Peyer's patch (tissue), 4 donors: ENCODE results near the gene TCF7L2. TPM values are rescaled to one million over a fixed set of nuclear protein-coding genes. Genes with fewer than 3 reads are reported as not detected.

ENCODE experiments used
- DNase-seq, 3 donors: peaks; one replicate each; pipeline ENCODE4 v3.0.0-alpha.2; 2017 to 2019
- H3K27ac ChIP-seq, 4 donors: fragments of 200-600 bp; sonication (generic); one replicate each; pipeline ENCODE4 v1.5.1; 2016 to 2019
- H3K27me3 ChIP-seq, 2 donors: fragments of 200-600 bp; sonication (generic); one replicate each; pipeline ENCODE4 v1.5.1; 2019
- H3K36me3 ChIP-seq, 3 donors: fragments of 200-600 bp; sonication (generic); one replicate each; pipeline ENCODE4 v1.5.1; 2016 to 2019
- H3K4me1 ChIP-seq, 4 donors: fragments of 200-600 bp; sonication (generic); one replicate each; pipeline ENCODE4 v1.5.1; 2016 to 2019
- H3K4me3 ChIP-seq, 4 donors: fragments of 200-600 bp; sonication (generic); 1 replicate in 3 of 4; 2 replicates in 1 of 4; pipeline ENCODE4 v1.5.1; 2016 to 2019; ENCODE audit warnings: mild to moderate bottlenecking in 1 of 4
- H3K9me3 ChIP-seq, 4 donors: fragments of 200-600 bp; sonication (generic); one replicate each; pipeline ENCODE4 v1.5.1; 2016 to 2019; ENCODE audit warnings: mild to moderate bottlenecking in 1 of 4
- POLR2A ChIP-seq, 2 donors: fragments of 450-650 bp; IDR thresholded peaks; one replicate each; pipeline ENCODE4 v1.5.1; 2017; ENCODE audit warnings: antibody characterized with exemption in 2 of 2, mild to moderate bottlenecking in 2 of 2, moderate library complexity in 2 of 2
- total RNA-seq, 4 donors: library from RNA; depleted of rRNA; stranded (reverse); fragments of >200 nt; gene quantifications; one replicate each; pipeline ENCODE4 v1.1.0, GENCODE V29; 2016
- TF ChIP-seq, protein P1 (sequence below), 6 experiments: fragments of 450-650 bp in 4 of 6; fragments of 200-600 bp in 2 of 6; sonication (generic) in 1 of 6; IDR thresholded peaks; one replicate each; pipeline ENCODE4 v1.5.1; 2017 to 2019; ENCODE audit warnings: antibody characterized with exemption in 6 of 6, mild to moderate bottlenecking in 3 of 6, moderate library complexity in 1 of 6

TCF7L2 gene
- total RNA-seq, 4 donors from 2014 or later, result 72.3 to 148 (median 93.0) TPM

DNA sequence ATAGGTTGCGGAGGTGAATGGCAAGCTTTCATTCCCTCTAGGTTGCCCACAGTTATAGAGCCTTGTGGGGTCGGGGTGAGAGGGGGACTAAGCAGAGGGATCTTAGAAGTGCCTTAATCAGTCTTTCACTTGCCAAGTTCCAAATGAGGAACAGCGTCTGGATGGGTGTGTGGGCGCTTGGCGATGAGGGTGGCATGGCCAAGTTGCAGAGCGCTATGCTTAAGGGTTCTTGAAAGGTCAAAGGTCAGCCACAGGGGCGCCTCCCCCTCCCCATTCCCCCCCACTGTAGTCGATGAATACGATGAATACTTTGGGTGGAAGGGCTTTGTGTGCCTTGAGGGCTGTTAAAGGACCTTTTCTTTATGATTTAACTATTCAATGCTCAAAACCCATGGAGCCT is 185.0 kb downstream of the TCF7L2 start:
- H3K4me3 ChIP-seq, result no peak overlapping the region
- TF ChIP-seq, protein P1, sequence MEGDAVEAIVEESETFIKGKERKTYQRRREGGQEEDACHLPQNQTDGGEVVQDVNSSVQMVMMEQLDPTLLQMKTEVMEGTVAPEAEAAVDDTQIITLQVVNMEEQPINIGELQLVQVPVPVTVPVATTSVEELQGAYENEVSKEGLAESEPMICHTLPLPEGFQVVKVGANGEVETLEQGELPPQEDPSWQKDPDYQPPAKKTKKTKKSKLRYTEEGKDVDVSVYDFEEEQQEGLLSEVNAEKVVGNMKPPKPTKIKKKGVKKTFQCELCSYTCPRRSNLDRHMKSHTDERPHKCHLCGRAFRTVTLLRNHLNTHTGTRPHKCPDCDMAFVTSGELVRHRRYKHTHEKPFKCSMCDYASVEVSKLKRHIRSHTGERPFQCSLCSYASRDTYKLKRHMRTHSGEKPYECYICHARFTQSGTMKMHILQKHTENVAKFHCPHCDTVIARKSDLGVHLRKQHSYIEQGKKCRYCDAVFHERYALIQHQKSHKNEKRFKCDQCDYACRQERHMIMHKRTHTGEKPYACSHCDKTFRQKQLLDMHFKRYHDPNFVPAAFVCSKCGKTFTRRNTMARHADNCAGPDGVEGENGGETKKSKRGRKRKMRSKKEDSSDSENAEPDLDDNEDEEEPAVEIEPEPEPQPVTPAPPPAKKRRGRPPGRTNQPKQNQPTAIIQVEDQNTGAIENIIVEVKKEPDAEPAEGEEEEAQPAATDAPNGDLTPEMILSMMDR (IDR thresholded peaks at IDR 0.05), result no peak
- no peak for TF ChIP-seq POLR2A (IDR thresholded peaks at IDR 0.05)
- no peak overlapping the region for H3K27ac ChIP-seq
- peaks cover 0 to 13% (median 0%) of the 10 kb centered on the region in 3 donors for H3K36me3 ChIP-seq
- no peaks in the 10 kb centered on the region for H3K27me3 ChIP-seq
- no peaks in the 10 kb centered on the region for H3K9me3 ChIP-seq
- DNase-seq, result no peak
- H3K4me1 ChIP-seq, result peaks cover 0 to 9% (median 0%) of the 10 kb centered on the region in 4 donors

DNA sequence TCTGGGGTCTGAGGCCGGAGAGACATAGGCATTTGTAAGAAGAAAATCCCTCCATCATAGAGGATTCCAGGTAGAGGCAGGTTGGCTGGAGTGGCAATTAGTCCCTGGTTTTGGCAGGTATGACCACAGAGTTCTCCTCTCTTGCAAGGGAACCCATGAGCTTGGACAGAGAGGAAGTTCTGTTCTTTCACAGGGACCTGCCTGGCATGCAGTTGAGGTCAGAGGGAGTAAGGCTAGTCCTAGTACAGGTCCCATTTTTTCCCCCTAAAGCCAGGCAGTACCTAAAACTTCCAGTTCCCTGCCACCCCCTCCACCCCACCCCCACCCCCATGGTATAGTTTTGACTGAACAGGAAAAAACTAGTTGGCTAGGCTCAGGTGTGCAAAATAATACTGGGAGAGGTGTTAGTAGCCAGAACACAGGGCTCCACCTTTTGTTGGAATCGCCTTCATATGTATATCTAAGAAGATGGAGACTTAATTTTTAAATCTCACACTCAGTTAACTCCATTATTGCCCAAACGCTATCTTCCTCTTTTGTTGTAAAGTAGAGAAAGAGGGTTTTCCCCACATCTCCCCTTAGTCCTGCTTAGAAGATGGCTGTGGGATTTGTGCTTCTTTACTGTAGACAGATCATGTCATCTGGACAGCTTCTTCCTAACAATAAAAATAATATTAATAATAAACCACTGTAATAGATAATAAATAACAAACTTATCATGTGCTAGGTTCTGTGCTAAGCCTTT is 188.1 kb downstream of the TCF7L2 start:
- DNase-seq, result no peak
- TF ChIP-seq POLR2A (IDR thresholded peaks at IDR 0.05), result no peak
- TF ChIP-seq, protein P1 (IDR thresholded peaks at IDR 0.05), result no peak
- Histone ChIP-seq H3K27ac (no peak overlapping the region), H3K36me3 (peaks cover 0 to 34% (median 0%) of the 10 kb centered on the region in 3 donors), H3K4me1 (peaks cover 0 to 7% (median 0%) of the 10 kb centered on the region in 4 donors), H3K9me3 (no peaks in the 10 kb centered on the region), H3K4me3 (no peak overlapping the region), H3K27me3 (no peaks in the 10 kb centered on the region)

DNA sequence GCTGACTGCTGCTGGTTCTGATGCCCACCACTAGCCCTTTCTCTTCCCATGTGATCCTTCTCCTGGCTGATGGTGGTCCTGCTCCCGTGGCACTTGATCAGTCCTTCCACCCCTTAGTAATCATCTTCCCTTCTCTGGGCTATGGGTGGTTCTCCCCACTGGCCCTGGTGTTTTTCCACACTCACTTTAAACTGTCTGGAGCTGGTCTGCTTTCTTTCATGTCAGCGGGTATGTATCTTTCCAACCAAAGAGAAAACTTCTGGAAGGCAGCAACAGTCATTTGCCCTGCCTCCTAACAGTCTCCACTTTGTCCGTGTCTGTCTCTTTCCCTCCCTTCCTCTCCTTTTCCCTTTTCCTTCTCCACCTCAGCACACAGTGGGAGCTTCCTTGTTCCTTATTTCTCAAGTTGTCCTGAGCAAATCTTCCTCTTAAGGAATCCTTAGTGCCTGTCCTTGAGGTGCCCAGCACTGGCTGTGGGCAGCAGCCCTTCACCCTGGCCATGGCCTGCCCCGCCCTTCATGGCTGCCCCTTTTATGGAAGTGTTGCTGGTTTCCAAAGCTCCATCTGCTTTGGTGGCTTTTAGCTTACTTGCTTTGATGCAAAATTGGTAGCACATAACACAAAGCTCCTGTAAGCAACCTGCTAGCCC is 189.0 kb downstream of the TCF7L2 start:
- Histone ChIP-seq H3K9me3 (no peaks in the 10 kb centered on the region), H3K4me3 (no peak overlapping the region), H3K27ac (no peak overlapping the region), H3K36me3 (peaks cover 0 to 40% (median 0%) of the 10 kb centered on the region in 3 donors), H3K4me1 (no peaks in the 10 kb centered on the region), H3K27me3 (no peaks in the 10 kb centered on the region)
- no peak for TF ChIP-seq POLR2A (IDR thresholded peaks at IDR 0.05)
- TF ChIP-seq, protein P1 (IDR thresholded peaks at IDR 0.05), result no peak
- DNase-seq, result no peak

DNA sequence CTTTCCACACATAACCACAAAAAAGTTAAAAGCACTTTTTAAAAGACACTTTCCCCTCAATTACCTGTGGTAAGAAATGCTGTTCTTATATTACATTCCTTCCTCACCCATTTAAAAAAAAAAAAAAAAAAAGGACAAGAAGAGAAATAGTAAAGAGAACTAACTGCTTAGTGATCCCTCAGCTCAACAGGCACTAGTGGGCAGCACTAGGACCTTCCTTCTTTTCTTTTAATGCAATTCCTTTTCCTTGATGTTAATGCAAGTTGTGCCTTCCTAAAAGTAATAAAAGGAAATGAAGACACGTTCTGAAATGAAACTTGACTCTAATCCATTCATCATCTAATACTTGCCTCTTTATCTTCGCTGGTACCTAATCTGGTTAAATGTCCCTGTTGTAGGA is 189.7 kb downstream of the TCF7L2 start:
- TF ChIP-seq, protein P1 (IDR thresholded peaks at IDR 0.05), result no peak
- TF ChIP-seq POLR2A (IDR thresholded peaks at IDR 0.05), result no peak
- Histone ChIP-seq H3K27me3 (no peaks in the 10 kb centered on the region), H3K27ac (no peak overlapping the region), H3K36me3 (peaks cover 0 to 39% (median 0%) of the 10 kb centered on the region in 3 donors), H3K9me3 (no peaks in the 10 kb centered on the region), H3K4me1 (no peaks in the 10 kb centered on the region), H3K4me3 (no peak overlapping the region)
- DNase-seq, result no peak

DNA sequence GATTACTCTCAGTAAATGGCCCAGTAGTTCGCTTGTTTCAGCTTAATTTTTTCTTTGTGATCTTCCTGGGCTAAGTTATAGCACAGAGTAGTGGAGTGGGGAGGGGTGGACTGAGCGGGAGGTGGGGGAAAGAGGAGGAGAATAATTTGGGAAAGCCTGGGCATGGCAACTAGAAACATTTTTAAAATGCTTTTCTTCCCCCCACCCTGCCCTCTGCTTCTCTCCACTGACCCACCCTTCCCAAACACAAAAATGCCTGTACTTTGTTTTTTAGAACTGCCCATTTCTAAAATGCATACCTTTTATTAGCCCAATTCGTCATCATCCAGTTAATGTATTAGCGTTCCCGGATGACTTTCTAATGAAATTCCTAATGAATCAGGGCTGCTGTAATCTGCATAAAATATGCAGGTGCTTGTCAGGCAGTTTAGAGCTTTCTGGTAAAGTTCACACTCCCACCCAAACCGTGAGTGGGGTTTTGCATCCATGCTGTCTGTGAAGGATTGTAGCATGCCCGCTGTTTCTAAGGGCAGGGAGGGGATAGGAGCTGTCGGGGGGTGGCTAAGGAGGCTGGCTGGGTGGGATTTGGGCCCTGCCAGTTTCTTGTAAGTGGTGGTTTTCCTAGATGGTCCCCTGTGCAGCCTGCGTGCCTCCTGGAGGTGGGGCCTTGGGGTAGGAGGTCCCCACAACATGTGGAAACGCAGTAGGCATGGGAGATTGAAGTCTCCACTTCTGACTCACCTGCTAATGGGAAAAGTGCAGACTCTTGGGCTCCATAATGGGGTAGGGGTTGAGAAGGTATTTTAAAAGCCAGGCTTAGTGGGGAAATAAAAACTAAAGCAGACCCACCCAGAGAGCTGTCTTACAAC is 190.3 kb downstream of the TCF7L2 start:
- Histone ChIP-seq H3K9me3 (no peaks in the 10 kb centered on the region), H3K27ac (no peak overlapping the region), H3K27me3 (no peaks in the 10 kb centered on the region), H3K36me3 (peaks cover 0 to 42% (median 0%) of the 10 kb centered on the region in 3 donors), H3K4me3 (no peak overlapping the region), H3K4me1 (no peaks in the 10 kb centered on the region)
- TF ChIP-seq, protein P1 (IDR thresholded peaks at IDR 0.05), result no peak
- no peak for TF ChIP-seq POLR2A (IDR thresholded peaks at IDR 0.05)
- DNase-seq, result no peak
